BE2C (cell line): Measurements from ENCODE around the gene ASPRV1.

Experiments
- DNase-seq: peaks from one replicate; pipeline ENCODE4 v3.0.0-alpha.2; 2020
- H3K27me3 ChIP-seq: fragments of 250-450 bp; sonication (Bioruptor Pico); 2 replicates; pipeline ENCODE4 v1.5.1; 2020; ENCODE audit warnings: mild to moderate bottlenecking
- H3K36me3 ChIP-seq: fragments of 250-450 bp; sonication (Bioruptor Pico); 2 replicates; pipeline ENCODE4 v1.5.1; 2020; ENCODE audit warnings: mild to moderate bottlenecking
- H3K4me1 ChIP-seq: fragments of 250-450 bp; sonication (Bioruptor Pico); 2 replicates; pipeline ENCODE4 v1.5.1; 2020
- H3K4me3 ChIP-seq: 2 replicates; pipeline ENCODE4 v1.5.1; 2011; ENCODE audit warnings: low read depth, low read length
- H3K9me3 ChIP-seq: fragments of 250-450 bp; sonication (Bioruptor Pico); 2 replicates; pipeline ENCODE4 v1.5.1; 2020
- CTCF ChIP-seq: IDR thresholded peaks from 2 replicates; pipeline ENCODE4 v1.5.1; 2012; ENCODE audit warnings: mild to moderate bottlenecking, low read depth, low read length

ASPRV1 gene

GRCh38 chr2:69983392-69983966 is 22.0 kb upstream of the ASPRV1 start:
- H3K4me3 ChIP-seq = no peak overlapping the region
- TF ChIP-seq CTCF = no peak
- H3K9me3 ChIP-seq = no peaks in the 10 kb centered on the region
- DNase-seq = no peak
- no peaks in the 10 kb centered on the region for H3K27me3 ChIP-seq
- H3K4me1 ChIP-seq = no peaks in the 10 kb centered on the region
- no peaks in the 10 kb centered on the region for H3K36me3 ChIP-seq

GRCh38 chr2:69979902-69980807 is 18.7 kb upstream of the ASPRV1 start:
- H3K36me3 ChIP-seq = no peaks in the 10 kb centered on the region
- no peaks in the 10 kb centered on the region for H3K9me3 ChIP-seq
- no peaks in the 10 kb centered on the region for H3K4me1 ChIP-seq
- H3K4me3 ChIP-seq = no peak overlapping the region
- no peaks in the 10 kb centered on the region for H3K27me3 ChIP-seq
- TF ChIP-seq CTCF = no peak
- DNase-seq = no peak

- no peak for DNase-seq
- H3K36me3 ChIP-seq = no peaks in the 10 kb centered on the region
- no peaks in the 10 kb centered on the region for H3K27me3 ChIP-seq
- H3K9me3 ChIP-seq = no peaks in the 10 kb centered on the region
- TF ChIP-seq CTCF = no peak
- no peak overlapping the region for H3K4me3 ChIP-seq
- H3K4me1 ChIP-seq = no peaks in the 10 kb centered on the region
These were observed 16.6 kb upstream of the ASPRV1 start for GRCh38 chr2:69977906-69978482.

GRCh38 chr2:69977186-69977585 is 15.8 kb upstream of the ASPRV1 start:
- Histone ChIP-seq H3K9me3 (no peaks in the 10 kb centered on the region), H3K4me3 (no peak overlapping the region), H3K27me3 (no peaks in the 10 kb centered on the region), H3K4me1 (no peaks in the 10 kb centered on the region), H3K36me3 (no peaks in the 10 kb centered on the region)
- TF ChIP-seq CTCF = no peak
- no peak for DNase-seq

- no peak for TF ChIP-seq CTCF
- H3K4me1 ChIP-seq = no peaks in the 10 kb centered on the region
- no peak overlapping the region for H3K4me3 ChIP-seq
- no peak for DNase-seq
- H3K27me3 ChIP-seq = no peaks in the 10 kb centered on the region
- H3K36me3 ChIP-seq = no peaks in the 10 kb centered on the region
- H3K9me3 ChIP-seq = no peaks in the 10 kb centered on the region
These were observed 14.5 kb upstream of the ASPRV1 start for GRCh38 chr2:69975853-69976462.
